Stimulated activated naive CD8-positive, alpha-beta T cell treated with anti-CD3 and anti-CD28 coated beads, Interleukin-15, Interleukin-2, amounts not matched to agents 100 U/mL and 50 U/mL, for 24 hours (primary cell): ENCODE results near the gene OR2A7.
"Not testable (repeated sequence)": the region's sequence is repeated elsewhere in the genome, so short reads cannot be mapped to it uniquely, and the experiment has no call there.

Experiments
- ATAC-seq: fragments of 150-1000 bp; cut with Tn5 transposase; one replicate; pipeline ENCODE4 v1.10.0; 2021
- DNase-seq: peaks from one replicate; pipeline ENCODE4 v3.0.0; 2021

OR2A7 gene

GRCh38 chr7:144252307-144252706 is 12.3 kb downstream of the OR2A7 start:
- not testable (repeated sequence) for ATAC-seq, DNase-seq

DNA sequence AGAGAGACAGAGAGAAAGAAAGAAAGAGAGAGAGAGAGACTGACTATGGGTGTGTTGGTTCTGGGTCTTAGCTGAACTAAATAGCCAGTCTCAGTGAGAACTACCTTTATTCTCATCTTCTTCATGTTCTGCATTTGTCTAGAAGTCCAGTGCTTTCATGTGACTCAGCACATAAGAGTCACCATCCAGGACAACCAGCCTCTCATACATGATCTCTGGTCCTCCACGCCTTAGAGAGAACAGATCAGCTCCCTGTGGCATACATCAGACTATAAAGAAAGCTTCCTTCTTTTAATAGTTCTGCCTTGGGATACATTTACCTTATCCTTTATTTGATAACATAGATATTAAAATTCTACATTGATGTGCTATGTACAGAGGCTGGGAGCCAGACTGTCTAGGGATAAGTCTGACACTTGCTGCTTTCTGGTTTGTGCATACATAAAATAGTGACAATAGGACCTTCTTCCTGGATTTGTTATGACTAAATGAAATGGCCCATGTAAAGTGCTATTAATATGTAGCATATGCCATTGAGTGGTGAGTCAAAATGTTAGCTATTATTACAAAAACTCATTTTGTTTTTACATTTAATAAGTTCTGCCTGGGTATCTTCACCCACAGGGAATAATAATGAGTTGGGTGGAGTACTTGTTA is 16.8 kb downstream of the OR2A7 start:
- ATAC-seq, DNase-seq: not testable (repeated sequence)

DNA sequence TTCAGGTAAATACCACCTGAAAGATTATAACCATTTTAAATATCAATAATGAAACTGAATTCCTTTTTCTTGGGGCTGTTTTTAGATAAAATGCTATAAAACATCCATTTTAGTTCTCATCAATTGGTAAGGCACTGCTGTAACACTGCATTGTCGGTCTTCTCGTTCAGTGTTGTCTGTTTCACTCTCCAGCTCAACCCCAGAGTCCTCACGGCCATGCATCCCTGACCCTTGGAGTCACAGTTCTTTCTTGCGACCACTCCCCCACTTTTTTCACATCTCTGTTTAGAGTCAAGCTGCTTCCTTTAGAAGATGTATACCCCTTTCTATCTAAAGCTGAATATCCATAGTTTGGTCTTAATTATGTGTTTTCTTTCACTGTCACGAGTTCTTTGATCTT is 17.6 kb downstream of the OR2A7 start:
- not testable (repeated sequence) for ATAC-seq, DNase-seq

GRCh38 chr7:144245372-144245771 is 19.2 kb downstream of the OR2A7 start:
- ATAC-seq, DNase-seq: not testable (repeated sequence)

DNA sequence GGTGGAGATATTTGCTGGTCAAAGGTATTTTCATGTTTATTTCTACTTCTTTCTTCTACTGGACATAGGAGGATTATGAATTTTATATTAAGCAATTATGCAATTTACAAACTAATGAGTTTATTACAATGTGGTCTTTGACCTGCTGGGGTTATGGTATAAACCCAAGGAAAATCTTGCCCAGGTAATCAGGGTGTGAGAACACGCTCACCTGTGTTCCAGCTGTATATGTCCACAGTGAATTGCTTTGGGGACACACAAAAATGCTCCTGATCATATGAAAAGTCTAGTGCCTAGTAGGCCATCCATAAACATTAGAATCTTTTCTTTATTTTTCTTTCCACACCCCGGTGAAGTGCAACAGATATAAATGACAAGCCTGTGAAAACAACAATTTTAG is 25.2 kb downstream of the OR2A7 start, which contains the start of gene OR2A42:
Gene OR2A42 (minus strand): TSS at position 241 of the 400 bp plus-strand sequence. CDS start 6,762 bp downstream, outside the sequence.
- not testable (repeated sequence) for ATAC-seq, DNase-seq

GRCh38 chr7:144238530-144239082 is 26.0 kb downstream of the OR2A7 start:
- not testable (repeated sequence) for ATAC-seq, DNase-seq

DNA sequence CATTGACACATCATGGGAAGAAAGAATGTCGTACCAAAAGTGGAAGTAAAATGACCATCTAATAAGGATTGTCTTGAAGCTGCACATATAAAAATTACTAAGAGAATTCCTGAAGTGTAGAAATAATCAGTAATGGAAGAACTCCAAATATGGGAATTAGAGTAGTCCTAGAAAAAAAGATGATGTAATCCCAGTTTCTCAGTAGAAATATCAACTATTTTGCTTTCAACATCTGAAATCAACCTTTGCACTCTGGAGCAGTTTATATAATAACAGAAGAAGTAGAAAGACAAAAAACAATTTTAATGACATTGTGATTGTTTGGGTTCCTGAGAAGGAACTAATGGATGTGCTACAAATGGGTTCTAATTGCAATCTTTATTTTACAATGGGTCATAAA is 31.6 kb downstream of the OR2A7 start:
- DNase-seq, ATAC-seq: not testable (repeated sequence)

GRCh38 chr7:144231027-144231426 is 33.6 kb downstream of the OR2A7 start:
- ATAC-seq, DNase-seq: not testable (repeated sequence)

DNA sequence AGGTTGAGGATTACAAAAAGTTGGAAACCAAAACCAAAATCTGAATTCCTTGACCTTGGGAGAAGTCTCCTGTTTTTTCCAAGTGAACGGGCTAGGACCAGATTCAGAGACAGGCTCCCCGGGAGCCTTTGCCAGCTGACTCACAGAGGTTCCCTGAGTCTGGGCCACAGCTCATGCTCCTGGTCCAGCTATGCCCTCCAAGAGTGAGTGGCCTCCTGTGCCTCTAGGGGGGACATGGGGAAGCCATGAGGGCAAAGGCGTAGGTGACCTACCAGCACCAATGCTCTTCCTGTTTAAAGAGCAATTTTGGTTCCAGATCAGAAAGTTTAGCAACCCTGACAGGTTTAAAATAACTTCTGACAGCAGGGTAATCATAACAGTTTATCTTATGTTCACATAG is 35.8 kb downstream of the OR2A7 start:
- ATAC-seq, DNase-seq: not testable (repeated sequence)

- not testable (repeated sequence) for ATAC-seq, DNase-seq
These were observed 37.7 kb downstream of the OR2A7 start for GRCh38 chr7:144226866-144227265.

DNA sequence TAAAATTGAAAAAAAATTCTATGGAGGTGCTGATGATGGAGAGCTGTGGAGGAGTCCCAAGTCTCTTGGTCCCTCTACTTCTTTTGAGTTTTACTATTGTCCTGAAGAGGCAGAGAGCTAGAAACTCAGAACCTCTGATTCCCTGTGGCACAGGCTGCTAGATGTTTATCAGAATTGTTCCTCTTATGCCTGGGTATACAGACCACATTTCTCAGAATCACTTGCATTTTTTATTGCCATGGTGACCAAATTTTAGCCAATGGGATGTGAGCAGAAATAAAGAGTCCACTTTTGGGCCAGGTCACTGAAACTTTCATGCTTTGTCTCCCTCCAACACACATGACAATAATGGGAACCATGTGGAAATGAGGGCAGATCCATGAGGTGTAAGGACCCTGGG is 40.9 kb downstream of the OR2A7 start:
- DNase-seq, ATAC-seq: not testable (repeated sequence)

- not testable (repeated sequence) for ATAC-seq, DNase-seq
These were observed 44.1 kb downstream of the OR2A7 start for GRCh38 chr7:144220531-144220930.

- not testable (repeated sequence) for DNase-seq, ATAC-seq
These were observed 45.4 kb downstream of the OR2A7 start for GRCh38 chr7:144219149-144219548.

GRCh38 chr7:144218581-144218980 is 46.0 kb downstream of the OR2A7 start:
- DNase-seq, ATAC-seq: not testable (repeated sequence)

- not testable (repeated sequence) for ATAC-seq, DNase-seq
These were observed 47.4 kb downstream of the OR2A7 start for GRCh38 chr7:144217200-144217599.
